MCF 10A (cell line): ENCODE results near the gene MAN2A2. TPM values are rescaled to one million over a fixed set of nuclear protein-coding genes. Genes with fewer than 3 reads are reported as not detected.

Source experiments
- BruUV-seq: library from RNA; stranded (reverse); fragments of 400-500 nt; replicated peaks from 2 replicates; lab custom pipeline; 2021; lab: Mats Ljungman, UMichigan
- CTCF ChIA-PET: fragments of 300-600 bp; sonication (Branson Sonifier 250); formaldehyde crosslinking; extraction: SDS; loops from one replicate; lab custom pipeline; 2021; ENCODE audit warnings: antibody characterized with exemption, inconsistent platforms; lab: Yijun Ruan, JAX
- POLR2A ChIA-PET: fragments of 300-600, 350-650 bp; sonication (Branson Sonifier 250); formaldehyde crosslinking; extraction: SDS; loops from one replicate; lab custom pipeline; 2020; ENCODE audit warnings: antibody characterized with exemption, inconsistent platforms; lab: Yijun Ruan, JAX
- DNase-seq: peaks from one replicate; pipeline ENCODE4 v3.0.0-alpha.2; 2018; ENCODE audit not compliant: unreplicated experiment
- H3K27ac Mint-ChIP-seq: one replicate; pipeline ENCODE4 v1.8.0; 2022; ENCODE audit warnings: mild to moderate bottlenecking, low read depth, mixed read lengths; ENCODE audit not compliant: unreplicated experiment
- H3K27me3 Mint-ChIP-seq: one replicate; pipeline ENCODE4 v1.8.0; 2022; ENCODE audit warnings: mixed read lengths; ENCODE audit not compliant: insufficient read depth, unreplicated experiment
- H3K36me3 Mint-ChIP-seq: one replicate; pipeline ENCODE4 v1.8.0; 2022; ENCODE audit warnings: mild to moderate bottlenecking, moderate library complexity, mixed read lengths; ENCODE audit not compliant: insufficient read depth, unreplicated experiment
- H3K4me1 Mint-ChIP-seq: one replicate; pipeline ENCODE4 v1.8.0; 2022; ENCODE audit warnings: mixed read lengths; ENCODE audit not compliant: insufficient read depth, unreplicated experiment
- H3K4me3 Mint-ChIP-seq: one replicate; pipeline ENCODE4 v1.8.0; 2022; ENCODE audit warnings: mild to moderate bottlenecking, moderate library complexity, mixed read lengths; ENCODE audit not compliant: unreplicated experiment
- H3K9me3 Mint-ChIP-seq: one replicate; pipeline ENCODE4 v1.8.0; 2022; ENCODE audit warnings: mixed read lengths; ENCODE audit not compliant: unreplicated experiment
- CTCF ChIP-seq: fragments of 200-600 bp; IDR thresholded peaks from one replicate; pipeline ENCODE4 v1.8.0; 2022; ENCODE audit warnings: antibody characterized with exemption, mild to moderate bottlenecking; ENCODE audit not compliant: unreplicated experiment
- intact Hi-C: fragments of 100-400 bp; cut with micrococcal nuclease; formaldehyde crosslinking; loops from 2 replicates; pipeline ENCODE4 v1.14.1; 2022
- total RNA-seq: library from RNA; stranded (reverse); gene quantifications from 2 replicates; pipeline ENCODE4 v1.2.3, GENCODE V29; 2022

MAN2A2 gene
- total RNA-seq, 1 experiment from 2014 or later: 42.4 TPM

GRCh38 chr15:90881181-90881977, 21.7 kb upstream of the MAN2A2 start:
- TF ChIP-seq CTCF: no peak
- Mint-ChIP-seq H3K4me1 (no peaks in the 10 kb centered on the region), H3K4me3 (no peak overlapping the region), H3K27me3 (no peaks in the 10 kb centered on the region), H3K36me3 (peaks cover 33% of the 10 kb centered on the region), H3K9me3 (no peaks in the 10 kb centered on the region), H3K27ac (no peak overlapping the region)
- ChIA-PET POLR2A (no interaction called here), CTCF (interaction anchor here (0.9 to 1.2 kb wide), 3 partner anchors 10 to 238 kb away, joined by 4 read pairs; no protein-coding TSS in a partner anchor)
- intact Hi-C loops: no loop called here
- no peak for DNase-seq
- BruUV-seq: no TSS peak

DNA sequence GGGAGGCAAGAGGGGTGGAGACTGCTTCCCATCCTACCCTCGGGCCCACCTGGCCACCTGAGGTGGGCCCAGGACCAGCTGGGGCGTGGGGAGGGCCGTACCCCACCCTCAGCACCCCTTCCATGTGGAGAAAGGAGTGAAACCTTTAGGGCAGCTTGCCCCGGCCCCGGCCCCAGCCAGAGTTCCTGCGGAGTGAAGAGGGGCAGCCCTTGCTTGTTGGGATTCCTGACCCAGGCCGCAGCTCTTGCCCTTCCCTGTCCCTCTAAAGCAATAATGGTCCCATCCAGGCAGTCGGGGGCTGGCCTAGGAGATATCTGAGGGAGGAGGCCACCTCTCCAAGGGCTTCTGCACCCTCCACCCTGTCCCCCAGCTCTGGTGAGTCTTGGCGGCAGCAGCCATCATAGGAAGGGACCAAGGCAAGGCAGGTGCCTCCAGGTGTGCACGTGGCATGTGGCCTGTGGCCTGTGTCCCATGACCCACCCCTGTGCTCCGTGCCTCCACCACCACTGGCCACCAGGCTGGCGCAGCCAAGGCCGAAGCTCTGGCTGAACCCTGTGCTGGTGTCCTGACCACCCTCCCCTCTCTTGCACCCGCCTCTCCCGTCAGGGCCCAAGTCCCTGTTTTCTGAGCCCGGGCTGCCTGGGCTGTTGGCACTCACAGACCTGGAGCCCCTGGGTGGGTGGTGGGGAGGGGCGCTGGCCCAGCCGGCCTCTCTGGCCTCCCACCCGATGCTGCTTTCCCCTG, 21.0 kb upstream of the MAN2A2 start:
- no peak for DNase-seq
- TSS peak; percentile 26 for BruUV-seq
- intact Hi-C loops: no loop called here
- H3K4me3 Mint-ChIP-seq: no peak overlapping the region
- H3K27ac Mint-ChIP-seq: no peak overlapping the region
- H3K27me3 Mint-ChIP-seq: no peaks in the 10 kb centered on the region
- POLR2A ChIA-PET: no interaction called here
- no peaks in the 10 kb centered on the region for H3K9me3 Mint-ChIP-seq
- H3K36me3 Mint-ChIP-seq: peaks cover 27% of the 10 kb centered on the region
- no peaks in the 10 kb centered on the region for H3K4me1 Mint-ChIP-seq
- TF ChIP-seq CTCF: no peak
- CTCF ChIA-PET: interaction anchor here (0.9 to 1.2 kb wide), 3 partner anchors 9 to 239 kb away, joined by 4 read pairs; no protein-coding TSS in a partner anchor

- no TSS peak for BruUV-seq
- no peak overlapping the region for H3K27ac Mint-ChIP-seq
- no peaks in the 10 kb centered on the region for H3K4me1 Mint-ChIP-seq
- H3K4me3 Mint-ChIP-seq: no peak overlapping the region
- CTCF ChIA-PET: interaction anchor here (1.2 kb wide), 1 partner anchor 240 kb away, joined by 4 read pairs; no protein-coding TSS in a partner anchor
- no peak for DNase-seq
- H3K27me3 Mint-ChIP-seq: no peaks in the 10 kb centered on the region
- POLR2A ChIA-PET: no interaction called here
- no peak for TF ChIP-seq CTCF
- H3K9me3 Mint-ChIP-seq: no peaks in the 10 kb centered on the region
- H3K36me3 Mint-ChIP-seq: peaks cover 19% of the 10 kb centered on the region
- intact Hi-C loops: no loop called here
Observed at GRCh38 chr15:90882781-90883525, 20.1 kb upstream of the MAN2A2 start.
